AG20443 (cell line): Measurements from ENCODE around the gene SIDT1.

Experiments
- DNase-seq: peaks from one replicate; pipeline ENCODE4 v3.0.0; 2012; ENCODE audit warnings: low spot score, mixed read lengths

SIDT1 gene

GRCh38 chr3:113531826-113532697, at the start of gene SIDT1:
Gene SIDT1, plus strand, starts transcription at chr3:113532555. Its CDS starts 467 bp downstream, at chr3:113533022.
- DNase-seq: peak; percentile 19

DNA sequence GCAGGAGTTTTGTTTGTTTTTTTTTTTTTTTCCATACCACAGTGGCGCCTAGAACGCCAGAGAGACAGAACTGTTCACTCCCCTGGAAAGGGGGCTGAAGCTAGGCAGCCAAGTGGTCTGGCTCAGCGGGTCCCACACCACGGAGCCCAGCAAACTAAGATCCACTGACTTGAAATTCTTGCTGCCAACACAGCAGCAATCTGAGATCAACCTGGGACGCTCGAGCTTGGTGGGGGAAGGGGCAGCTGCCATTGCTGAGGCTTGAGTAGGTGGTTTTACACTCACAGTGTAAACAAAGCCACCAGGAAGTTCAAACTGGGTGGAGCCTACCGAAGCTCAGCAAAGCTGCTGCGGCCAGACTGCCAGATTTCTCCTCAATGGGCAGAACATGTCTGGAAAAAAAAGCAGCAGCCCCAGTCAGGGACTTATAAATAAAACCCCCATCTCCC, 47.2 kb upstream of the SIDT1 start:
- DNase-seq: no peak

GRCh38 chr3:113495035-113495434, 37.3 kb upstream of the SIDT1 start:
- peak; percentile 32 for DNase-seq

- no peak for DNase-seq
Measured at GRCh38 chr3:113496924-113497323, 35.4 kb upstream of the SIDT1 start.

GRCh38 chr3:113498221-113499005, 33.9 kb upstream of the SIDT1 start:
- DNase-seq: no peak

- DNase-seq: no peak
Measured at GRCh38 chr3:113499081-113499480, 33.3 kb upstream of the SIDT1 start.

GRCh38 chr3:113501597-113501996, 30.8 kb upstream of the SIDT1 start:
- no peak for DNase-seq

DNA sequence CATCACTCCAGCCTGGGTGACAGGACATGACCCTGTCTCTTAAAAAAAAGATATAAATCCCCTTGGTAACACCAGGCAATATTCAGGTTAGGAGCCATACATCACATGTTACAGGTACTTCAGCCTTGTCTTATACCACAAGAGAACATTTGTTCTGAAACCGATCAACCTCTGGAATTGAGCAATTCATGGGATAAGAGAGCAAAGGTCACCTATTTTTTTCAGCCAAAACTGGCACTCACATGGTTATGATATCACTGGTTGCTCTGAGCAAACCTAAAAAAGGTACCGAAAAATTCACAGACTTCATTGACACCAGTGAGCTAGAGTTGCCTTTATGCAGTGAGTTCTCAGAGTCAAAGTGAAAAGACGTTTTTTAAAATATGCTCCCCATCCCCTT, 26.5 kb upstream of the SIDT1 start:
- no peak for DNase-seq

- DNase-seq: no peak
Measured at GRCh38 chr3:113507501-113508067, 24.8 kb upstream of the SIDT1 start.

GRCh38 chr3:113508966-113509365, 23.4 kb upstream of the SIDT1 start:
- no peak for DNase-seq

DNA sequence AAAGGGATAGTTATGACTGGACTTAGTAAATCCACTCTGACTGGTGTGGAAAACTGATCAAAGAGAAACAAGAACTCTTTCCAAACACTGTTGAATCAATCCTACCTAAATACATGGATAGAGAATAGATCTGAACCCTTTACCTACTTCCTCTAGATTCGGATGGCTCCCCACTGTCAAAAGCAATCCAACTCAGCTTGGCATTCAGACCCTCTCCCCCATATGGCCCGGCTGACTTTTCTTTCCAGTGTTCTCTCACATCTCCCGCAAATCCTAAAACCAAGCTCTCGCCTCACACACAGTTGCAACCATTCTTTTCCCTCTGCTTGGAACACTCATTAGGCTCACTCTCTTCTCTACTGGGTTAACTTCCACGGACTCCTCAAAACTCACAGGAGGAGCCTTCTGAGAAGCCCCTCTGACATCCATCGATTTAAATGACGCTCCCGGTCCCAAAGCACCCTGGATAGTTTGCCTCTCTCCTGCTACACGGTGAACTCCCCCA, 18.0 kb upstream of the SIDT1 start:
- peak; percentile 12 for DNase-seq

DNA sequence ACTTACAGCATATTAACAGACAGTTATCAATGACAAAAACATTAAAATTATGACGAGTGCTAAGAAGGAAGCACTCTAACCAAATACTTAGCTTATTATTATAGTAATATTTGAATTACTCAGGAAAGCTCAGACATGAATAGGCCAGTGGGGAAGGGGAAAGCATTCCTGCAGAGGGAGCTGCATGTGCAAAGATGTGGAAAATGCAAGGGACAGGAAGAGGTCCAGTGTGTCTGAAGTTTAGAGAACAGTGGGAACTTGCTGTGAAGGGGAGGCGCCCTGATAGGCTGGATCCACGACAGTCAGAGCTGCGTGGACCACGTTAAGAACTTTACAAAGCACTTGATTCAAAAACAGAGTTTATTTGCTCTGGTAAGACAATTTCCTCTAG, 16.2 kb upstream of the SIDT1 start:
- no peak for DNase-seq

DNA sequence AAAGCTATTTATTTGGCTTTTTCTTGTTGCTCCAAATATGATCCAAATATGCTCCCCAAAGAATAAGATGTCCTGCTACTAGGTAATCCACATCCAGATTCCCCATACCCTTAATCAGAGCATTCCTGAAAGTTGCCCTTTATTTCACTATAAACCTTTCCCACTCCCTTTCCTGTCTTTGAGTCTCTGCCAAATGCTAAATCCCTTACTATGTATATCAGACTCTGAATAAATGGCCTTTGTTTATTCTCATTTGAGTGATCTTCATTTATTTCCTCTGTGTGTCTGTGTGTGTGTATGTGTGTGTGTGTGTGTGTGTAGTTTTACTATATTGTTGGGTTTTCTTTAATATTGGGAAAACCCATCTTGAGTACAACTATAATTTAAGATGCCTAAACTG, 10.4 kb upstream of the SIDT1 start:
- no peak for DNase-seq

DNA sequence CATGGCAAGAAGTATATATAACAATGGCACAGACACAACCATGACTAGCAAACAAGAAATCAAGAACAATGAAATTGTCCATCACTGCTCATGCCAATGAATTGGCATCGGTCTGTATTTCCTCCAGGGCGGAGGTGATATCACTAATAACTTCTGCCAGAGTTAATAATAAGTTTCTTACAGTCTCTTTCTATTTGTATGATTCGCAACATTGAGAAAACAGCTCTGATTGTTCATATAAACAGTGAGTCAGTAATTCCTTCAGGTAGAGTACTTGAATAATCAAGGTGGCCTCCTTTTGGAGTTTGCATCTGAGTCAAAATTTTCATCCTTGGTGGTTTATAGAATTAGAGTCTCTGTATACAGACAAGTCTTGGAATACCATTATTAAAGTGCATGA, 9.1 kb upstream of the SIDT1 start:
- DNase-seq: no peak

GRCh38 chr3:113532698-113533533, 561 bp downstream of the SIDT1 start:
- peak; percentile 39 for DNase-seq

- DNase-seq: no peak
Measured at GRCh38 chr3:113533534-113533892, 1.2 kb downstream of the SIDT1 start.

DNA sequence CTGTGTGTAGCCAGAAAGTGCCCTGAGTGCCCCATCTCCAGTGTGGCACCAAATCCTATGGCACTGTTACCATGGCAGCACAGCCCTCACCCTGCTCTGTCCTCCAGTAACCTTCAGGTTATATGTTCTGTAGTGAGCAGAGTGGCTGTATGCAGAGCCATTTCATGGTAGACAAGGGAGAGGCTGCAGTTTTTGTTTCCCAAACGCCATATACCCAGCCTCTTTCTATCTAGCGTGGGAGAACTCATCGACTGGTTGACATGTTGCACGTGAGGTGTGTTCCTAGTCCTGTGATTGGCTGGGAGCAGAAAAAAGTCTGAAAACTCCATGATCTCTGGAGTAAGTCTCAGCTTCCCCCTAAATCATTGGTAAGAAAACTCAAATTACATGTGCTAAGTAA, 2.0 kb downstream of the SIDT1 start:
- no peak for DNase-seq

GRCh38 chr3:113535898-113536297, 3.5 kb downstream of the SIDT1 start:
- DNase-seq: no peak

DNA sequence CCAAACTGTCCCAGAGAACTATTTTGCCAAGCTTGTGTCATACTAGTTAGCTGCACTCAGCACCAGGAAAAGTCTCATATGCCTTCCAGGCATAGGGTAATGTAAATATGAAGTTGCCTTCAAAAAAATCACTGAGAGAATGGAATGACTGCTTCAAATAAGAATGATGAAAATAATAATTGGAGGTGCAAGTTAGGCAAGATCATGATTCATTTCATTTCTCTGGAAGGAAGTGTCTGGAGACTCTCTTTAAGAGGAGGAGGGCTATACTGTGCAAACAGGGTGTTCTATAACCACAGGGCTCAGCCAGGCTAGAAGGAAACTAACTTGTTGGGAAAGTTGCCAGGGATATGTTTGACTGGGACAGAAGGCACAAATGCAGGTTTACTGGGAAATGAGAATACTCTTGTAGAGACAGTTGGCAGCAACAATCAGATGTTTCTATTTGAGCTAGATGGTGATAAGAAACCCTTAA, 4.3 kb downstream of the SIDT1 start:
- no peak for DNase-seq

DNA sequence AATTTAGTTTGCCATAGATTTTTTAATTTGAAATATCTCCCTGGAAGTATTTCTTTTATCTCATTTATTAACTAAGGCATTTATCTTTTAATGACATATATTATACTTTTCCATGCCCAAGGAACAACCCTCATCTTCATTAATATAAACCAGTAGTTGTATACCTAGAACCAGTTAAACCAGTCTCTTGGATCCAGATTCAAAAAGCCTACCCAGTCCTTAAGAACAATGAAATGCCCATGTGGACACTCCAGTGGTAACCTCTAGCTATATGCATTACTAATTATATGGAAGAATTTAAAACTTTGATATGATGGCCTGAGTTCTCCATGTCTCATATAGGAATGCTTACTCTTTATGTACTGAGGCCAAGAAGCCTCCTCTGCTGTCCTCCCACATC, 4.8 kb downstream of the SIDT1 start:
- no peak for DNase-seq

GRCh38 chr3:113541519-113541918, 9.2 kb downstream of the SIDT1 start:
- no peak for DNase-seq

DNA sequence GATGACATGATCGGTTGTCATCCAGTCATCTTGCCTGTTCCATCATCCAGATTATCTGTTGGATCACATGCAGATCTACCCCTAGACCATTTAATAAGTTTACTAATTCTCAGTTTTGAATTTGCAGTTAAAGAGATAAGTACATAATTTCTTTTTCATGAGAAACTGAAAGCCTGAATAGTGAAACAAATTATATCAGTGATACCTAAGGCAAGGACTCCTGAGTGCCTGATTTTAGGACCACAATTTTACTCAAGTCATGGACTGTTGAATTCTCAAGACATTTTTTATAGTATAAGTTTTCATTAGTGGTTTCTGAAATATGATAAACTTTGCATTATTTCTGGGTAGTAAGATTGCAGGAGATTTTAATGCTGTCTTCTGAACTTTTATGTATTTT, 13.2 kb downstream of the SIDT1 start:
- no peak for DNase-seq
